Thyroid gland (tissue), 4 donors: ENCODE measurements around the gene RASGRF2. TPM values are rescaled to one million over a fixed set of nuclear protein-coding genes. Genes with fewer than 3 reads are reported as not detected.

Source experiments
- DNase-seq, 2 donors: peaks; one replicate each; pipeline ENCODE4 v3.0.0-alpha.2; 2019
- H3K27ac ChIP-seq, 3 donors: fragments of 200-600 bp; sonication (generic); 1 replicate in 2 of 3; 2 replicates in 1 of 3; pipeline ENCODE4 v1.5.1; 2016 to 2019; ENCODE audit warnings: mild to moderate bottlenecking in 1 of 3, moderate library complexity in 1 of 3
- H3K27me3 ChIP-seq: fragments of 200-600 bp; sonication (generic); one replicate; pipeline ENCODE4 v1.5.1; 2019
- H3K36me3 ChIP-seq, 2 donors: fragments of 200-600 bp; sonication (generic); one replicate each; pipeline ENCODE4 v1.5.1; 2016 to 2019
- H3K4me1 ChIP-seq, 2 donors: fragments of 200-600 bp; sonication (generic); one replicate each; pipeline ENCODE4 v1.5.1; 2017 to 2019
- H3K4me3 ChIP-seq, 3 donors: fragments of 200-600 bp; sonication (generic); replicated peaks in 1 of 3; 1 replicate in 2 of 3; 2 replicates in 1 of 3; pipeline ENCODE4 v1.5.1; 2016; ENCODE audit warnings: mild to moderate bottlenecking in 1 of 3
- H3K9me3 ChIP-seq: fragments of 200-600 bp; sonication (generic); one replicate; pipeline ENCODE4 v1.5.1; 2017
- POLR2A ChIP-seq, 2 donors: fragments of 450-650 bp; IDR thresholded peaks; one replicate each; pipeline ENCODE4 v1.6.1; 2017; ENCODE audit warnings: antibody characterized with exemption in 2 of 2, mild to moderate bottlenecking in 2 of 2, moderate library complexity in 1 of 2
- WGBS, 2 donors: methylation state at CpG; one replicate each; pipeline ENCODE4 v1.1.5; 2017; 5-methylcytosine and 5-hydroxymethylcytosine counted together
- intact Hi-C: fragments of 100-400 bp; cut with DNase I; formaldehyde crosslinking; loops from one replicate; pipeline ENCODE4 v1.15.1; 2023
- total RNA-seq, 4 donors: library from RNA; depleted of rRNA; stranded (reverse); fragments of >200 nt; gene quantifications; one replicate each; pipeline ENCODE4 v1.2.3, GENCODE V29; 2016
- TF ChIP-seq, protein P1 (sequence below), 6 experiments: fragments of 200-600 bp in 3 of 6; fragments of 450-650 bp in 3 of 6; sonication (generic) in 3 of 6; IDR thresholded peaks; one replicate each; pipeline ENCODE4 v1.5.1; 2016 to 2019; ENCODE audit warnings: antibody characterized with exemption in 6 of 6, mild to moderate bottlenecking in 2 of 6, inconsistent platforms in 1 of 6, moderate library complexity in 1 of 6

The RASGRF2 gene
- total RNA-seq, 4 donors from 2014 or later, result 9.2 to 18.8 (median 14.8) TPM

GRCh38 chr5:81067406-81067805 lies 107.2 kb downstream of the RASGRF2 start:
- DNase-seq, result no peak
- no peak for TF ChIP-seq POLR2A (IDR thresholded peaks at IDR 0.05)
- TF ChIP-seq, protein P1, sequence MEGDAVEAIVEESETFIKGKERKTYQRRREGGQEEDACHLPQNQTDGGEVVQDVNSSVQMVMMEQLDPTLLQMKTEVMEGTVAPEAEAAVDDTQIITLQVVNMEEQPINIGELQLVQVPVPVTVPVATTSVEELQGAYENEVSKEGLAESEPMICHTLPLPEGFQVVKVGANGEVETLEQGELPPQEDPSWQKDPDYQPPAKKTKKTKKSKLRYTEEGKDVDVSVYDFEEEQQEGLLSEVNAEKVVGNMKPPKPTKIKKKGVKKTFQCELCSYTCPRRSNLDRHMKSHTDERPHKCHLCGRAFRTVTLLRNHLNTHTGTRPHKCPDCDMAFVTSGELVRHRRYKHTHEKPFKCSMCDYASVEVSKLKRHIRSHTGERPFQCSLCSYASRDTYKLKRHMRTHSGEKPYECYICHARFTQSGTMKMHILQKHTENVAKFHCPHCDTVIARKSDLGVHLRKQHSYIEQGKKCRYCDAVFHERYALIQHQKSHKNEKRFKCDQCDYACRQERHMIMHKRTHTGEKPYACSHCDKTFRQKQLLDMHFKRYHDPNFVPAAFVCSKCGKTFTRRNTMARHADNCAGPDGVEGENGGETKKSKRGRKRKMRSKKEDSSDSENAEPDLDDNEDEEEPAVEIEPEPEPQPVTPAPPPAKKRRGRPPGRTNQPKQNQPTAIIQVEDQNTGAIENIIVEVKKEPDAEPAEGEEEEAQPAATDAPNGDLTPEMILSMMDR (IDR thresholded peaks at IDR 0.05), result no peak
- intact Hi-C loops, result no loop called here
- Histone ChIP-seq H3K4me3 (no peak overlapping the region), H3K36me3 (no peaks in the 10 kb centered on the region), H3K27ac (no peak overlapping the region), H3K27me3 (no peaks in the 10 kb centered on the region), H3K9me3 (no peaks in the 10 kb centered on the region), H3K4me1 (no peaks in the 10 kb centered on the region)
- 60 to 65% methylated on average over 1 of the region's 1 CpG for WGBS, 2 donors

GRCh38 chr5:81068063-81068462 lies 107.9 kb downstream of the RASGRF2 start:
- Histone ChIP-seq H3K4me1 (no peaks in the 10 kb centered on the region), H3K27ac (peak overlapping the region in 1 of 3 donors; percentile 15), H3K4me3 (no peak overlapping the region), H3K36me3 (no peaks in the 10 kb centered on the region), H3K27me3 (no peaks in the 10 kb centered on the region), H3K9me3 (no peaks in the 10 kb centered on the region)
- DNase-seq, result no peak
- intact Hi-C loops, result no loop called here
- TF ChIP-seq, protein P1 (IDR thresholded peaks at IDR 0.05), result no peak
- TF ChIP-seq POLR2A (IDR thresholded peaks at IDR 0.05), result no peak
- 84 to 89% methylated on average over 6 of the region's 6 CpGs for WGBS, 2 donors

GRCh38 chr5:81068635-81069034 lies 108.5 kb downstream of the RASGRF2 start:
- Histone ChIP-seq H3K9me3 (no peaks in the 10 kb centered on the region), H3K27ac (peak overlapping the region in 1 of 3 donors; percentile 15), H3K36me3 (no peaks in the 10 kb centered on the region), H3K4me1 (no peaks in the 10 kb centered on the region), H3K4me3 (no peak overlapping the region), H3K27me3 (no peaks in the 10 kb centered on the region)
- intact Hi-C loops, result no loop called here
- no peak for DNase-seq
- no peak for TF ChIP-seq POLR2A (IDR thresholded peaks at IDR 0.05)
- TF ChIP-seq, protein P1 (IDR thresholded peaks at IDR 0.05), result no peak
- WGBS, 2 donors, result 92 to 100% methylated on average over 2 of the region's 2 CpGs

DNA sequence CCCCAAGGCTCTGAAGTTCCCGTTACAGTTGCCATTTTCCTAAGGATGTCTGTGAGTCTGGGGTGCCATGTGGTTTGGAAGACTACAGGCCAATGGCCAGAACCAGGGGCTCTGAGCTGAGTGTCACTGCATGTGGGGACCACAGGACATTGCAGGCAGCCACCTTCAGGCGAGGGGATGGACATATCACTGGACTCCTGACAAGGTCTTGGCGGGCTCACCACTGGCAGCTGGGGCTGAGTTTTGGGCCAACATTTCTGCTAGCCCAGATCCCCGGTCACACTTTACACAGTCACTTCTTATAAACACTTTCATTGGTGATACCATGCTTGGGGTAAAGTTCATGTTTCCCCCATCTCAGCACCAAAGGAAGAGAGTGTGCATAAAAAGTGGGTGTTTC lies 109.8 kb downstream of the RASGRF2 start:
- Histone ChIP-seq H3K9me3 (no peaks in the 10 kb centered on the region), H3K27ac (no peak overlapping the region), H3K36me3 (no peaks in the 10 kb centered on the region), H3K4me1 (no peaks in the 10 kb centered on the region), H3K27me3 (no peaks in the 10 kb centered on the region), H3K4me3 (no peak overlapping the region)
- intact Hi-C loops, result no loop called here
- WGBS, 2 donors, result 85 to 89% methylated on average over 4 of the region's 4 CpGs
- no peak for DNase-seq
- TF ChIP-seq, protein P1 (IDR thresholded peaks at IDR 0.05), result no peak
- no peak for TF ChIP-seq POLR2A (IDR thresholded peaks at IDR 0.05)

DNA sequence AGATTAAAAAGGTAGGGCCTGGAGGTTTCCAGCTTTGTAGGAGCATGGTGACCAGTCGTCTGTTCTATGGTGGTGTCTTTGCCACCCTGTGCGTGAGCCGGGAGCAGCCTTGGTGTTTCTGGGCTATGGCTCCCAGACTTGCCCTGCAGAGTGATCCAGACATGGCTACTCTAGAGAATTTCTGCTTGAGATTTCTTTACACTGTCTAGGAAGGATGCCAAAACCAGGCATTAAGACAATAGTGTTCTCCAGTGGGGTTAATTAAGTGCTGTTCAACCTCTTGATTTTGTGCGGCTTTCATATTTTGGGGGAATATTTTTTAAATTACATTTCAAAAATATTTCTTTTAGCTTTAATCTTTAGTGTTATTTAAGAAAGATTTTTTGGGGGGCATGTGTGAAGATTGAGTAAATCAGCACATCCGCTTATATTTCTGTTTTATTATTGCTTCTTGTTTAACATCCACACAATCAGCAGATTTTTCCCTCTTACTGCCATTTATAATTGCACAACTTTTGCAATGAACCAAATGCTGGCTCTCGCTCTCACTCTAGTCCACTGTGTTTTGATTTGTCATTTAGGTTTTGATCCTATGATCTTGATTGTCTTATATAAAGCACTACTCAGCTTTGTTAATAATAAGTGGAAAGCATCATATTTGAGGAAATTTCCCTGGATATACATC lies 110.5 kb downstream of the RASGRF2 start:
- no peaks in the 10 kb centered on the region for H3K27me3 ChIP-seq
- no peak overlapping the region for H3K27ac ChIP-seq
- TF ChIP-seq, protein P1 (IDR thresholded peaks at IDR 0.05), result no peak
- TF ChIP-seq POLR2A (IDR thresholded peaks at IDR 0.05), result no peak
- WGBS, 2 donors, result 83 to 89% methylated on average over 6 of the region's 6 CpGs
- no peaks in the 10 kb centered on the region for H3K36me3 ChIP-seq
- H3K9me3 ChIP-seq, result no peaks in the 10 kb centered on the region
- intact Hi-C loops, result no loop called here
- no peaks in the 10 kb centered on the region for H3K4me1 ChIP-seq
- DNase-seq, result no peak
- no peak overlapping the region for H3K4me3 ChIP-seq
